GM12892 (cell line): ENCODE results near the gene RFT1.

Experiments
- POLR2A ChIP-seq: IDR thresholded peaks from 2 replicates; pipeline ENCODE4 v1.6.1; 2011; ENCODE audit warnings: low read depth, low read length, control low read depth
- TAF1 ChIP-seq: IDR thresholded peaks from 2 replicates; pipeline ENCODE4 v1.6.1; 2011; ENCODE audit warnings: low read depth, mild to moderate bottlenecking, control low read depth, low read length, borderline replicate concordance

- no peak for TF ChIP-seq POLR2A
- no peak for TF ChIP-seq TAF1
Observed at GRCh38 chr3:53097887-53098286, 32.3 kb downstream of the RFT1 start.
